Skeletal muscle cell (primary cell): ENCODE data around the gene ISM1.

Experiments
- DNase-seq: peaks from one replicate; pipeline ENCODE4 v3.0.0-alpha.2; 2010; ENCODE audit warnings: low read depth
- H3K4me3 ChIP-seq: 2 replicates; pipeline ENCODE4 v1.5.1; 2011; ENCODE audit warnings: low read depth, mild to moderate bottlenecking, control low read depth, low read length, moderate library complexity

ISM1 gene

GRCh38 chr20:13220904-13221297, at the start of gene ISM1:
ISM1 (plus strand) TSS chr20:13221274; CDS start chr20:13221777, 503 bp downstream.
- no peak for DNase-seq
- peak within 1 kb of the TSS; percentile 50 for H3K4me3 ChIP-seq

- H3K4me3 ChIP-seq, result no peak overlapping the region
- no peak for DNase-seq
Measured at GRCh38 chr20:13173201-13173600, 47.9 kb upstream of the ISM1 start.

GRCh38 chr20:13174402-13174801, 46.7 kb upstream of the ISM1 start:
- no peak for DNase-seq
- H3K4me3 ChIP-seq, result no peak overlapping the region

GRCh38 chr20:13180986-13181889, 39.8 kb upstream of the ISM1 start:
- no peak for DNase-seq
- no peak overlapping the region for H3K4me3 ChIP-seq

GRCh38 chr20:13183005-13183404, 38.1 kb upstream of the ISM1 start:
- H3K4me3 ChIP-seq, result no peak overlapping the region
- no peak for DNase-seq

- H3K4me3 ChIP-seq, result no peak overlapping the region
- DNase-seq, result no peak
Measured at GRCh38 chr20:13186043-13186774, 34.9 kb upstream of the ISM1 start.

GRCh38 chr20:13187899-13188298, 33.2 kb upstream of the ISM1 start:
- no peak for DNase-seq
- no peak overlapping the region for H3K4me3 ChIP-seq

- no peak for DNase-seq
Measured at GRCh38 chr20:13199279-13199678, 21.8 kb upstream of the ISM1 start.

GRCh38 chr20:13200767-13201500, 20.1 kb upstream of the ISM1 start:
- H3K4me3 ChIP-seq, result no peak overlapping the region
- DNase-seq, result no peak

More at GRCh38 chr20:13199279-13199678, 21.8 kb upstream of the ISM1 start:
- no peak overlapping the region for H3K4me3 ChIP-seq

- no peak for DNase-seq
- no peak overlapping the region for H3K4me3 ChIP-seq
Measured at GRCh38 chr20:13202565-13202964, 18.5 kb upstream of the ISM1 start.

- DNase-seq, result no peak
Measured at GRCh38 chr20:13205425-13205824, 15.6 kb upstream of the ISM1 start.

GRCh38 chr20:13205848-13206434, 15.1 kb upstream of the ISM1 start:
- H3K4me3 ChIP-seq, result no peak overlapping the region
- no peak for DNase-seq

More at GRCh38 chr20:13205425-13205824, 15.6 kb upstream of the ISM1 start:
- no peak overlapping the region for H3K4me3 ChIP-seq

- H3K4me3 ChIP-seq, result no peak overlapping the region
- no peak for DNase-seq
Measured at GRCh38 chr20:13207016-13207415, 14.1 kb upstream of the ISM1 start.

GRCh38 chr20:13211956-13212618, 9.0 kb upstream of the ISM1 start:
- H3K4me3 ChIP-seq, result no peak overlapping the region
- DNase-seq, result no peak

GRCh38 chr20:13212750-13213149, 8.3 kb upstream of the ISM1 start:
- H3K4me3 ChIP-seq, result no peak overlapping the region
- no peak for DNase-seq

GRCh38 chr20:13213335-13213734, 7.7 kb upstream of the ISM1 start:
- H3K4me3 ChIP-seq, result no peak overlapping the region
- DNase-seq, result no peak

- no peak for DNase-seq
Measured at GRCh38 chr20:13216533-13216932, 4.5 kb upstream of the ISM1 start.

GRCh38 chr20:13219327-13220193, 1.5 kb upstream of the ISM1 start:
- H3K4me3 ChIP-seq, result peak overlapping the region; percentile 50
- DNase-seq, result no peak

More at GRCh38 chr20:13216533-13216932, 4.5 kb upstream of the ISM1 start:
- H3K4me3 ChIP-seq, result no peak overlapping the region
